ENCODE data around the gene FARP2.

FARP2 gene

DNA sequence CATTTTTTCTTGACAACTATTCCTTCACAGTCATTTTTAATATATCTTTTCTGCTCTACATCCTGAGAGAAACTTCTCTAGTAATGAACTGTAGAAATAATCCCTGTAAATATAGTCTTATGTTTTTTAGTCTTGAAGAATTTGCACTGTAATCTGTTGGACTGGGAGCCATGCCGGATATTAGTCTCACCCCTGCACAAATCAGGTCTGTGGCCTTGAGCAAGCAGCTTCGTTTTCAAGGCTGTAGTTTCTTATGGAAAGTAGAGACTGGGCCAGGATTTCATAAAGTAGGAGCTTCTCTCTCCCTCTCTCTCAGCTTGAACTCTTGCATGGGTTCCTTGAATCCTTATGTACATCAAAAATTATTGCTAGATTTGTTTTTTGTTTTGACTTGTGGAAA lies 8.7 kb downstream of the FARP2 start:
- ChIA-PET POLR2A (no interaction called here), CTCF (no interaction called here)
- Histone ChIP-seq H3K4me3 (ENCODE audit: low read depth, low read length) (no peak overlapping the region), H3K4me1 (ENCODE audit: control insufficient read depth, insufficient read depth, low read length) (peaks cover 4% of the 10 kb centered on the region; the same call in 1 of the 2 replicates), H3K27ac (ENCODE audit: extremely low read depth, low read depth, low read length) (no peak overlapping the region), H3K36me3 (ENCODE audit: control insufficient read depth in 2 of 2, insufficient read depth in 1 of 2, low read length in 2 of 2) (peaks cover 0 to 12% of the 10 kb centered on the region in 2 experiments; a peak in 1 of 3 replicates), H3K9me3 (ENCODE audit: control insufficient read depth, insufficient read depth, low read depth, low read length) (no peaks in the 10 kb centered on the region)
- TF ChIP-seq ZNF654 (tag by site-specific recombination; IDR thresholded peaks at IDR 0.05; ENCODE audit: low read depth): no peak
- no peak for TF ChIP-seq ZNF558 (tag by site-specific recombination; IDR thresholded peaks at IDR 0.05)

DNA sequence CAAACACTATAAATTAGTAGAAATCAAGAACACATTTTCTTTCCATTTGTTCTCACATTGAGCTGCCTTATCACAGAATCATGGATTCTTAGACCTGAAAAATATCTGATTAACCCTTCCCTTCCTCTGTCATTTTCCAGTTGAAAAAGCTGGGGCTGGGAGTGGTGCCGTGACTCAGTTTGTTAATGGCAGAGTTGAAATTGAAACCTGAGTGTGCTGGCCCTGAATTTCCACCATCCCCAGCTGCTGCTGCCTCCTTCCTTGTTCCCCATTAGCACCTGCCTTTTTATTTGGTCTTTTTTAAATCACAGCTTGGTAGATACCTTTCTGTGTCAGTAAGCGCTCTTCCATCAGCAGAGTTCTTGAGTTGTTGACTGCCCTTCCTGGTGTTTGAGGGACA lies 10.6 kb downstream of the FARP2 start:
- H3K36me3 ChIP-seq (ENCODE audit: control insufficient read depth in 2 of 2, insufficient read depth in 1 of 2, low read length in 2 of 2): peaks cover 0 to 11% of the 10 kb centered on the region in 2 experiments; a peak in 2 of 3 replicates
- POLR2A ChIA-PET: no interaction called here
- no peak overlapping the region for H3K4me3 ChIP-seq (ENCODE audit: low read depth, low read length)
- H3K27ac ChIP-seq (ENCODE audit: extremely low read depth, low read depth, low read length): no peak overlapping the region
- H3K4me1 ChIP-seq (ENCODE audit: control insufficient read depth, insufficient read depth, low read length): peaks cover 3% of the 10 kb centered on the region; the same call in 1 of the 2 replicates
- TF ChIP-seq ZNF654 (tag by site-specific recombination; IDR thresholded peaks at IDR 0.05; ENCODE audit: low read depth): no peak
- TF ChIP-seq ZNF202 (tag by site-specific recombination; IDR thresholded peaks at IDR 0.05; ENCODE audit: borderline replicate concordance): no peak
- TF ChIP-seq ZNF133 (tag by site-specific recombination; IDR thresholded peaks at IDR 0.05): no peak
- no peak for TF ChIP-seq ZNF274 (IDR thresholded peaks at IDR 0.05; ENCODE audit: low read length)
- TF ChIP-seq ZNF274 (tag by site-specific recombination; IDR thresholded peaks at IDR 0.05; ENCODE audit: borderline replicate concordance): no peak
- no peak for TF ChIP-seq KLF9 (tag by site-specific recombination; IDR thresholded peaks at IDR 0.05; ENCODE audit: low read depth)
- CTCF ChIA-PET: interaction anchor here (0.6 kb wide), 1 partner anchor 585 kb away, joined by 3 read pairs; no protein-coding TSS in a partner anchor
- no peaks in the 10 kb centered on the region for H3K9me3 ChIP-seq (ENCODE audit: control insufficient read depth, insufficient read depth, low read depth, low read length)

DNA sequence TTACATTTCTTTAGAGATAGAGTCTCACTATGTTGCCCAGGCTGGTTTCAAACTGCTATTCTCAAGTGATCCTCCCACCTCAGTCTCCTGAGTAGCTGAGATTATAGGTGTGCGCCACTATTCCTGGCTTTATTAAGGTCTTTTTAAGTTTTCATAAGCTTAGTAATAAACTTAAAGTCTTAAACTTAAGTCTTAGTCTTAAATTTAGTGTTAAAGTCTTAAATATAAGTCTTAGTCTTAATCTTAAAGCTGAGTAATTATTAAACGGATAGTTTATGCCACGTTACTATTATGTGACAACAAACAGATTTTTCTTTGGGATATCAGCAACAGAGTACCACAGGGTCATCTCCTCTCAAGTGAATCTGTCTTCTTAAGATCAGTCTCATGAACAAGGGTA lies 12.6 kb downstream of the FARP2 start:
- CTCF ChIA-PET: interaction anchor here (1.6 to 1.9 kb wide), 2 partner anchors 9 to 23 kb away, joined by 4 to 5 read pairs; no protein-coding TSS in a partner anchor
- no peak overlapping the region for H3K27ac ChIP-seq (ENCODE audit: extremely low read depth, low read depth, low read length)
- POLR2A ChIA-PET: no interaction called here

DNA sequence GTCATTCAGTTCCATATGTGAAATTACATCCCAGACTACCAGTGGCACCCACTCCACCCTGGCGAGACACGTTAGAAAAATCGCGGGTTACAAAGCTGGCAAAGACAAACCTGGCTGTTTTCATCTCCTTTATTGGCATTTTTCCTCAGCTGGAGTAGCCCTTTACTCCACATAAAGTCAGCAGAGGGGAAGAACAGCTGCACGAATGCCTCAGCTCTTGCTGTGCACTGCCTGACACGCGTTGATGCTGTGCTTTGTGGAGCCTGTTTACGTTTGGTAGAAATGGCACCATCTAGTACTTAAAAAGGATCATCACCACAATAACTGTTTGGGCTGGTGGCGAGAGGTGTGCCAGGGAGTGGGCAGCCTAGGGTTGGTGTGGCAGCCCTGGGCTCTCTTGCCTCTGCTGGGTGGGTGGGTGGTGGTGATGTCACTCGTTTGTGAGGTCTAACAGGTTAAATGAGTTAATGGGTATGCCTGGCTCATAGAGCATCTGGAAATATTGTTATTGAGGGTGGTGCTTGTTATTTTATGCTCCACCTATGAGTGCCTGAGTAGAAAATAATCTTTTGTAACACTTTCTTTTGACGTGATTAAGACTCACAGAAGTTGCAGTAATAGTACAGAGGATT lies 16.4 kb downstream of the FARP2 start:
- POLR2A ChIA-PET: no interaction called here
- Histone ChIP-seq H3K4me3 (ENCODE audit: low read depth, low read length) (no peak overlapping the region), H3K9me3 (ENCODE audit: control insufficient read depth, insufficient read depth, low read depth, low read length) (no peaks in the 10 kb centered on the region), H3K27ac (ENCODE audit: extremely low read depth, low read depth, low read length) (no peak overlapping the region), H3K36me3 (ENCODE audit: control insufficient read depth in 2 of 2, insufficient read depth in 1 of 2, low read length in 2 of 2) (peaks cover 14 to 38% of the 10 kb centered on the region in 2 experiments; a peak in 2 of 3 replicates), H3K4me1 (ENCODE audit: control insufficient read depth, insufficient read depth, low read length) (peaks cover 3% of the 10 kb centered on the region; the same call in 1 of the 2 replicates)
- CTCF ChIA-PET: no interaction called here
- no peak for TF ChIP-seq OSR2 (tag by site-specific recombination; IDR thresholded peaks at IDR 0.05)
- TF ChIP-seq ZNF514 (tag by site-specific recombination; IDR thresholded peaks at IDR 0.05): no peak
- TF ChIP-seq SP7 (tag by site-specific recombination; IDR thresholded peaks at IDR 0.05): no peak
- TF ChIP-seq SCRT2 (tag by site-specific recombination; IDR thresholded peaks at IDR 0.05): peak; percentile 69
- TF ChIP-seq EGR2 (tag by site-specific recombination; IDR thresholded peaks at IDR 0.05; ENCODE audit: low read depth): peak; percentile 40; the same call in 1 of the 2 replicates
- no peak for TF ChIP-seq ZEB2 (tag by site-specific recombination; IDR thresholded peaks at IDR 0.05)
- TF ChIP-seq ZNF610 (tag by site-specific recombination; IDR thresholded peaks at IDR 0.05; ENCODE audit: borderline replicate concordance): no peak
- TF ChIP-seq ZNF48 (tag by site-specific recombination; IDR thresholded peaks at IDR 0.05): no peak
- TF ChIP-seq KLF1 (tag by site-specific recombination; IDR thresholded peaks at IDR 0.05): peak; percentile 90
- TF ChIP-seq, protein P1, sequence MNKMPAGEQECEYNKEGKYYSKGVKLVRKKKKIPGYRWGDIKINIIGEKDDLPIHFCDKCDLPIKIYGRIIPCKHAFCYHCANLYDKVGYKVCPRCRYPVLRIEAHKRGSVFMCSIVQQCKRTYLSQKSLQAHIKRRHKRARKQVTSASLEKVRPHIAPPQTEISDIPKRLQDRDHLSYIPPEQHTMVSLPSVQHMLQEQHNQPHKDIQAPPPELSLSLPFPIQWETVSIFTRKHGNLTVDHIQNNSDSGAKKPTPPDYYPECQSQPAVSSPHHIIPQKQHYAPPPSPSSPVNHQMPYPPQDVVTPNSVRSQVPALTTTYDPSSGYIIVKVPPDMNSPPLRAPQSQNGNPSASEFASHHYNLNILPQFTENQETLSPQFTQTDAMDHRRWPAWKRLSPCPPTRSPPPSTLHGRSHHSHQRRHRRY (tag by site-specific recombination; IDR thresholded peaks at IDR 0.05): no peak
- no peak for TF ChIP-seq ZNF132 (tag by site-specific recombination; IDR thresholded peaks at IDR 0.05; ENCODE audit: borderline replicate concordance)
- no peak for TF ChIP-seq KLF10 (tag by site-specific recombination; IDR thresholded peaks at IDR 0.05)
- TF ChIP-seq BCL11A (tag by site-specific recombination; IDR thresholded peaks at IDR 0.05; ENCODE audit: low read depth): no peak
- TF ChIP-seq TRIM28 (IDR thresholded peaks at IDR 0.05; ENCODE audit: borderline replicate concordance, low read length): no peak

More for the DNA sequence above, 12.6 kb downstream of the FARP2 start:
- peaks cover under 1 to 14% of the 10 kb centered on the region in 2 experiments; a peak in 2 of 3 replicates for H3K36me3 ChIP-seq (ENCODE audit: control insufficient read depth in 2 of 2, insufficient read depth in 1 of 2, low read length in 2 of 2)
- no peak overlapping the region for H3K4me3 ChIP-seq (ENCODE audit: low read depth, low read length)
- peaks cover 3% of the 10 kb centered on the region; the same call in 1 of the 2 replicates for H3K4me1 ChIP-seq (ENCODE audit: control insufficient read depth, insufficient read depth, low read length)
- no peaks in the 10 kb centered on the region for H3K9me3 ChIP-seq (ENCODE audit: control insufficient read depth, insufficient read depth, low read depth, low read length)
- TF ChIP-seq ZBTB17 (tag by site-specific recombination; IDR thresholded peaks at IDR 0.05) (no peak), ZFP41 (tag by site-specific recombination; IDR thresholded peaks at IDR 0.05; ENCODE audit: borderline replicate concordance) (no peak), ZNF426 (tag by site-specific recombination; IDR thresholded peaks at IDR 0.05) (no peak), ZNF785 (tag by site-specific recombination; IDR thresholded peaks at IDR 0.05) (no peak), TRIM28 (IDR thresholded peaks at IDR 0.05; ENCODE audit: borderline replicate concordance, low read length) (no peak)
- TF ChIP-seq, protein P2, sequence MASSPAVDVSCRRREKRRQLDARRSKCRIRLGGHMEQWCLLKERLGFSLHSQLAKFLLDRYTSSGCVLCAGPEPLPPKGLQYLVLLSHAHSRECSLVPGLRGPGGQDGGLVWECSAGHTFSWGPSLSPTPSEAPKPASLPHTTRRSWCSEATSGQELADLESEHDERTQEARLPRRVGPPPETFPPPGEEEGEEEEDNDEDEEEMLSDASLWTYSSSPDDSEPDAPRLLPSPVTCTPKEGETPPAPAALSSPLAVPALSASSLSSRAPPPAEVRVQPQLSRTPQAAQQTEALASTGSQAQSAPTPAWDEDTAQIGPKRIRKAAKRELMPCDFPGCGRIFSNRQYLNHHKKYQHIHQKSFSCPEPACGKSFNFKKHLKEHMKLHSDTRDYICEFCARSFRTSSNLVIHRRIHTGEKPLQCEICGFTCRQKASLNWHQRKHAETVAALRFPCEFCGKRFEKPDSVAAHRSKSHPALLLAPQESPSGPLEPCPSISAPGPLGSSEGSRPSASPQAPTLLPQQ (tag by site-specific recombination; IDR thresholded peaks at IDR 0.05): no peak

All from HEK293 (cell line).